ENCODE results near the gene INSYN1.
A peak's percentile ranks its signal among the peaks of the same experiment; 100 is the strongest.
"Not testable (repeated sequence)": the region's sequence is repeated elsewhere in the genome, so short reads cannot be mapped to it uniquely, and the experiment has no call there.

The INSYN1 gene

GRCh38 chr15:73747847-73748590, 5.1 kb downstream of the INSYN1 start:
- DNase-seq: no peak

DNA sequence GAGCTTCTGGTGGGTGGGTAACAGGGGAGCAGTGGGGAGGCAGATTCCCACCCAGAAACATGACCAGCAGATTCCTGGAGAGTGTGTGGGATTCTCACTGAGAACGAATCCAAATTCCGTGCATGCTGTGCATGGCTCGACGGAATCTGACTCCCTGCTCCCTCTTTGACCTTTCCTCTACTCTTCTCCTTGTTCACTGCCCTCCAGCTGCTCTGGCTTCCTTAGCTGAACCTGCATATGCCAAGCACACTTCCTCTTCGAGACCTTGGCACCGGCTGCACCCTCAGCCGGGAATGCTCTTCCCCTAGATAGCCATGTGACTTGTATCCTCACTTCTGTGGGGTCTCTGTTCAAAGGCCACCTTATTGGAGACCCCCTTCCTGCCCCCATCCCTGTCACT, 6.3 kb downstream of the INSYN1 start:
- no peak for DNase-seq

- no peak for DNase-seq
Measured at GRCh38 chr15:73746261-73746660, 6.9 kb downstream of the INSYN1 start.

- DNase-seq: no peak
Measured at GRCh38 chr15:73745073-73745472, 8.1 kb downstream of the INSYN1 start.

GRCh38 chr15:73744293-73744692, 8.9 kb downstream of the INSYN1 start:
- no peak for DNase-seq

- no peak for DNase-seq
Measured at GRCh38 chr15:73741321-73741836, 11.8 kb downstream of the INSYN1 start.

- DNase-seq: no peak
Measured at GRCh38 chr15:73740152-73741048, 12.8 kb downstream of the INSYN1 start.

DNA sequence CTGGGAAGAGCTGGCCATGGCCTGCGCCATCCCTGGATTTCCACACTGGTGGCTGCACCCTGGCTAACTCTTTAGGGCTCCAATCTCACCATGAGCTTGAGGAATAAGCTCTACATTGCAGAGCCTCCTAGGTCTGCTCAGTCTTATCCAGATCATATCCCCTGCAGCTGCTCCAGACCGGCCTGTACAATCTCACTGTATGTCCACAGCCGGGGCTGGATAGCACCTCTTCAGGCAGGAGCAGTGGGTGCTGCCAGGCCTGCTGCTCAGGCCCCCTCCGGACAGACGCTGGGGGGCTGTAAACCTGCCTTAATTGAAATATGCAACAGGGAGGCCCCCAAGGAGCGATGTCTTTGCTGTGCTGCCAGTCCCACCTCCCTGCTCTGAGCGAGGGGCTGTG, 15.6 kb downstream of the INSYN1 start:
- no peak for DNase-seq

DNA sequence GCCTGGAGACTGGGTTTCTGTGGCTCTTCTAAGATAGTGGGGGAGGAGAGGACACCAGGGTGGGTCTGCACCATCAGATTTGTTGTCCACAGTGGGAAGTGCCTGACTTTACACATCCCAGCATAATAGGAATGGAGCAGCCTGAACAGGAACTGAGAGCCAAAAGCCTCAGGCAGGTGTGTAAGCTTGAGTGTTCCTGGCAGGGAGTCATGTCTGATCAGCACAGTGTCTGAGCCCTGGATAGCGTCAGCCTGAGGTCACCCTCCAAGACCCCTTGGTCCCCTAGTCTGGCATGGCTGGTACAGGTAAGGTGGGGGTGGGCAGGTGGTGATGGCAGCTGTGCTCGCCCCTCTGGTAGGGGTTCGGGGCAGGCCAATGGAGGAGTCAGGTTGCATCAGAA, 20.2 kb downstream of the INSYN1 start:
- DNase-seq: no peak

DNA sequence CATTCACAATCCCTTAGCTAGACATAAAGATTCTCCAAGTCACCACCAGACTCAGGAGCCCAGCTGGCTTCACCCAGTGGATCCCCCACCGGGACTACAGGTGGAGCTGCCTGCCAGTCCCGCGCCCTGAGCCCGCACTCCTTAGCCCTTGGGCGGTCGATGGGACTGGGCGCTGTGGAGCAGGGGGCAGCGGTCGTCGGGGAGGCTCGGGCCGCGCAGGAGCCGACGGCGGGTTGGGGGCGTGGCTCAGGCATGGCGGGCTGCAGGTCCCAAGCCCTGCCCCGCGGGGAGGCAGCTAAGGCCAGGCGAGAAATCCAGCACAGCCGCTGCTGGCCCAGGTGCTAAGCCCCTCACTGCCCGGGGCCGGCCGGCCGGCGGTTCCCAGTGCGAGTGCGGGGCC, 21.1 kb downstream of the INSYN1 start:
- not testable (repeated sequence) for DNase-seq

- DNase-seq: no peak
Measured at GRCh38 chr15:73727330-73727976, 25.7 kb downstream of the INSYN1 start.

DNA sequence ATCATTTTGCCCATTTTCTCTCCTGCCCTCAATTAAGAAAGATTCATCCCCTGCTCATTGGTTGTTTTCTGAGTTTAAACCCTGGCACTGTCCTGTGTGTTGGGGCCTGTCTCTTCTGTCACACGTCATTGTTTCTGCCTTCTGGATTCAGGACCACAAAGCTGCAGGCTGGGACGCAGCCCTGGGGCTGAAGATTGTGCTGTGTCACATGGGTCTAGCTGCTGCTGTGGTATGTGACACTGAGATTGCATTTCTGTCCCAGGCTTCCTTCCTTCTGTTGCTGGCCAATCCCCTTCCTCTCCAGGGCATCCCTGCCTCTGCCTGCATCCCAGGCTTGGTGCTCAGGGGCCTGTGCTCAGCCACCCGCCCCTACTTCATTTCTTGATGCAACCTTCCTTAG, 28.9 kb downstream of the INSYN1 start:
- no peak for DNase-seq

DNA sequence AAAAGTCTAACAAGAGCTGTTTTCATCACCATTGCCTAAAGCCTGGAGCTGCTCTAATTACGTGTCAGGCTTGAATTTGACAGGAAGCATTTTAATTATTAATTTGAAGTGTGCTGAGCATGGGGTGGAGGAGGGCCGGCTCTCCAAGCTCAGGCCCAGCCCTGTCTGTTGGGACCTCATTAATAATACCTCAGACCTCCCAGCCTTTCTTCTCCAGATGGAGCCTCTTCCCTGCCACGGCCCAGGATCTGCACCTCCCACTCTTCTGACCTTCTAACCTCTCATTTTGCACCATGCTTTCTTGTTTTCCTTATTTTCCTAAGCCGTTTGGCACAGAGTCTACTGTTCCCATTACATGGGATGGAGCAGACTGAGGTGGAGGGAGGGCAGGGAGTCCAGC, 30.0 kb downstream of the INSYN1 start:
- no peak for DNase-seq

DNA sequence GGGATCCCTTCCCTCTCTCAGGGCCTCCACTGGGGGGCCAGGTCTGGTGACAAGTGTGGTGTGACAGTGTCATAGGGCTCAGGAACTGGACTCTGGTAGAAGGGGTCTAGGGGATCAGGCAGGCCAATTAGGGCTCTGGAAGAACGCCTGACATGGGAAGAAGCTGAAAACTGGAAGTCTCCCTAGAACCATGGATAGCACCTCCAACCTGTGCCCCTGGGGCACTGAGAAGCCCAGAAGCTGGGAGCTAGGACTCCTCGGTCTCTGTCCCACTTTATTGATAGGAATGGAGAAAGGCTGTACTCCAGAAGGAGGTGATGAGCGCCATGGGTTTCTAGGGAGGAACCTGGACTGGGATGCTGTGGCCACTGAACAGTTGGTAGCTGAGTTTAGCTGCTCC, 30.7 kb downstream of the INSYN1 start:
- DNase-seq: no peak

GRCh38 chr15:73718694-73719093, 34.5 kb downstream of the INSYN1 start:
- DNase-seq: no peak

- no peak for DNase-seq
Measured at GRCh38 chr15:73717802-73718201, 35.3 kb downstream of the INSYN1 start.

DNA sequence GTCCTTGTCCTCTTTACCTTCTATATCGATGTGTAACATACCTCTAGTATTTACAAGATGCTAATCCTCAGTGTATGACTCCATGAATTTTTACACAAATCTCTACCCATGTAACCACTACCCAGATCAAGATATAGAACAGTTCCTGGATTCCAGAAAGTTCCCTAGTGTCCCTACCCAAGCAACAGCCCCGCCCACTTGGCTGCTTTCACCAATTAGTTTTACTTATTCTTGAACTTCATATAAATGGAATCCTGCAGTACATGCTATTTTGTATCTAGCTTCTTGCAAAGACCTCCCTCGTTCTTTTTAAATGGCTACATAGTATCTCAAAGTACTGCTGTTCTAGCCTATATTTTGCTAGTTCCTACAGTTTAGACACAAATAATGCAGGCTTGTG, 35.9 kb downstream of the INSYN1 start:
- no peak for DNase-seq

GRCh38 chr15:73716417-73716816, 36.7 kb downstream of the INSYN1 start:
- DNase-seq: peak; percentile 27

DNA sequence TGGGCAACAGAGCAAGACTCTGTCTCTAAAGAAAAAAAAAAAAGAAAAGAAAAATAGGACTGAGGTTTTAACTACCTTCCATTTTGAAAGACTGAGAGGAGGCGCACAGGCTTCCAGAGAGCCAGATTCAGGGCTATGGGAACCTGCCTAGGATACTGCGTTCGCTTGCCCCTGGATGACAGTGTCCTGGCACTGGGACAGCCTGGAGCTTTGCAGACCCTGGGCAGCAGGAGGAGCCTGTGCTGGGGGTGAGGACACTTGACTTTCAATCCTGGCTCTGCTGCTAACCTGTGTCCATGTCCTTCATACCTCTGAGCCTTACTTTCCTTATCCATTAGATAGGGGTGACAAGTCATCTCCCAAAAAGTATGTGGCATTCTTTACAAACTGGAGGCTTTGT, 37.7 kb downstream of the INSYN1 start:
- no peak for DNase-seq

- DNase-seq: no peak
Measured at GRCh38 chr15:73714695-73715301, 38.4 kb downstream of the INSYN1 start.

GRCh38 chr15:73712107-73712506, 41.0 kb downstream of the INSYN1 start:
- DNase-seq: no peak

DNA sequence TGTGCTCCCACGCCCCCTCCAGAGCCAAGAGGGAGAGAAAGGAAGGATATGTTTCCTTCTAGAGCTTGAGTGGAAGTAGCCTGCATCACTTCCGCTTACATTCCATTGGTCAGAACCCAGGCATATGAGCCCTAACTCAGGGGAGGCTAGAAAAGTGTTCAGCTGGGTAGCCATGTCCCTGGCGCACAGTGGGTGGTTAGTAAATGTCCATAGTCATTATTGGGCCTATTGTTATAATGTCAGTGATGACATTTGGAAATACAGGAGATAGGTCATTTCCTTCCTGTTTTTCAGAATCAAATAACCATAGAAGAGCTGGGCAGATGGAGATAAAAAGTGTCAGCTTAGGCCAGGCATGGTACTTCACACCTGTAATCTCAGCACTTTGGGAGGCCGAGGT, 41.6 kb downstream of the INSYN1 start:
- DNase-seq: no peak

DNA sequence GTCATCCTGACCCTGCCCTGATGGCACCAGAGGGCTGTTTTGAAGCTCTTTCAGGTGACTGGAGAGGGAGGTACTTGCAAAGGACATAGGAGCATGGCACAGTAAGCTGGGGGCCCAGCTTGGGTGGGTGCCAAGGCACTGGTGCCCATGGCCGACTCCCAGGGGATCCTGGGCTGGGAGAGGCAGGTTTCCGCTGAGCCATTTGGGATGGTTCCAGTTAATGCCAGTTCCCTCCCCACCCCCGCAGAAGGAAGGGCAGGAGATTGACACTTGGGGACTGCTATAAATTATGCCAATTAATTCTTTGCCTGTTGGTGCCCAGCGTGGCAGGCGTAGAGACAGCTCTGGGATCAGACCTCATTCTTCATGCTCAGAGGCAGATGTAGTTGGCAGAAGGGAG, 42.8 kb downstream of the INSYN1 start:
- no peak for DNase-seq

Measured in COR-L47 (cell line).